Ovary (tissue), 9 donors: ENCODE data around the gene CTNND2. TPM values are rescaled to one million over a fixed set of nuclear protein-coding genes. Genes with fewer than 3 reads are reported as not detected.

Experiments used
- DNase-seq, 5 donors: peaks; one replicate each; pipeline ENCODE4 v3.0.0-alpha.2; 2019 to 2020
- H3K27ac ChIP-seq, 2 donors: fragments of 200-600 bp; one replicate each; pipeline versions ENCODE4 v1.5.1 to v1.8.0; 2019 to 2022
- H3K27me3 ChIP-seq: fragments of 200-600 bp; one replicate; pipeline ENCODE4 v1.8.0; 2022
- H3K36me3 ChIP-seq: fragments of 200-600 bp; sonication (generic); one replicate; pipeline ENCODE4 v1.5.1; 2019
- H3K4me1 ChIP-seq: one replicate; pipeline ENCODE4 v1.8.1; 2013; ENCODE audit warnings: mild to moderate bottlenecking, moderate library complexity; ENCODE audit not compliant: insufficient read depth
- H3K4me3 ChIP-seq: fragments of 200-600 bp; sonication (generic); one replicate; pipeline ENCODE4 v1.5.1; 2017
- H3K9me3 ChIP-seq, 2 donors: fragments of 200-600 bp in 1 of 2; sonication (generic) in 1 of 2; one replicate each; pipeline versions ENCODE4 v1.5.1 to v1.8.1; 2013 to 2019; ENCODE audit warnings: mild to moderate bottlenecking in 1 of 2, moderate library complexity in 1 of 2
- EP300 ChIP-seq: sonication (generic); formaldehyde crosslinking; IDR thresholded peaks from one replicate; pipeline ENCODE4 v1.6.1; 2017; ENCODE audit warnings: antibody characterized with exemption
- POLR2A ChIP-seq: fragments of 450-650 bp; IDR thresholded peaks from one replicate; pipeline ENCODE4 v1.6.1; 2017; ENCODE audit warnings: antibody characterized with exemption, mild to moderate bottlenecking, moderate library complexity
- WGBS, 3 donors: extraction: QIAGEN DNeasy Blood & Tissue Kit in 1 of 3; methylation state at CpG; one replicate each; pipeline versions ENCODE4 v1.1.5 to v1.1.7; 2013 to 2017; 5-methylcytosine and 5-hydroxymethylcytosine counted together
- intact Hi-C, 4 donors: fragments of 100-400 bp; cut with DNase I; formaldehyde crosslinking; loops; one replicate each; pipeline versions ENCODE4 v1.11.0 to v1.15.1; 2022 to 2023
- polyA plus RNA-seq, 2 donors: library from polyadenylated mRNA; stranded (reverse); fragments of 200-250 nt in 1 of 2; fragments of 350-450 nt in 1 of 2; fragmentation: Illumina TruSeq in 1 of 2; extraction: RNeasy Lipid Tissue Mini Kit (QIAGEN cat#74804) in 1 of 2; gene quantifications; one replicate each; pipeline ENCODE4 v1.2.3, GENCODE V29; 2013 to 2014
- total RNA-seq, 7 donors: library from RNA; depleted of rRNA in 2 of 7; stranded (reverse); fragments of >200 nt in 2 of 7; fragmentation: NEBNext Ultra II Directional in 3 of 7; extraction: Animal tissue kit (Norgen Biotek cat#: 25700) in 3 of 7; gene quantifications; one replicate each; pipeline versions ENCODE4 v1.1.0 to v1.2.4, GENCODE V29; 2016 to 2023
- TF ChIP-seq, protein P1 (sequence below), 3 donors: fragments of 450-650 bp in 2 of 3; fragments of 200-600 bp in 1 of 3; IDR thresholded peaks; one replicate each; pipeline versions ENCODE4 v1.5.1 to v1.8.0; 2016 to 2022; ENCODE audit warnings: antibody characterized with exemption in 3 of 3, mild to moderate bottlenecking in 1 of 3
- donor health status: DM: no; HTN: no; CAD: no; lungs with moderate emphysema.
- donor health status: DM: no; HTN: no; CAD: no.
- donor health status: Bipolar disorder and iron deficiency.
- donor health status: DM: yes; HTN: yes; CAD: no.
- donor health status: DM: no; HTN: no; CAD: no.
- donor health status: DM: yes; HTN: yes; CAD: no.

Gene CTNND2
- total and polyA plus RNA-seq, 9 donors: 0.52 to 13.2 (median 2.3) TPM

DNA sequence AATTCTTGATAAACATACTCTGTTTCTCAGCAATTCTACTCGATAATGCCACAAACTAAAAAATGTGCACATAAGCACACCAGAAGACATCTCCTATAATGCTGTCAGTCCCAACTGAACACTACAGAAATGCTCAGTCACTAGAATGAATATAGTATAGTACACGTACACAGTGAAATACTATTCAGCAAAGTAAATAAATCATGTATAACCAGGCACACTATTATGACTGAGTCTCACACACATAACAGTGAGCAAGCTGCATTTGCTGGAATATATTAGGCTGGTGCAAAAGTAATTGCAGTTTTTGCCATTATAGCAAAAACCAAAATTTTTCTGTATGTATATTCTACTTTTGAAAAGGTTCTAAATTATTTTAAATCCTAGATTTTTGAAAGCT, 310.2 kb downstream of the CTNND2 start:
- TF ChIP-seq, protein P1, sequence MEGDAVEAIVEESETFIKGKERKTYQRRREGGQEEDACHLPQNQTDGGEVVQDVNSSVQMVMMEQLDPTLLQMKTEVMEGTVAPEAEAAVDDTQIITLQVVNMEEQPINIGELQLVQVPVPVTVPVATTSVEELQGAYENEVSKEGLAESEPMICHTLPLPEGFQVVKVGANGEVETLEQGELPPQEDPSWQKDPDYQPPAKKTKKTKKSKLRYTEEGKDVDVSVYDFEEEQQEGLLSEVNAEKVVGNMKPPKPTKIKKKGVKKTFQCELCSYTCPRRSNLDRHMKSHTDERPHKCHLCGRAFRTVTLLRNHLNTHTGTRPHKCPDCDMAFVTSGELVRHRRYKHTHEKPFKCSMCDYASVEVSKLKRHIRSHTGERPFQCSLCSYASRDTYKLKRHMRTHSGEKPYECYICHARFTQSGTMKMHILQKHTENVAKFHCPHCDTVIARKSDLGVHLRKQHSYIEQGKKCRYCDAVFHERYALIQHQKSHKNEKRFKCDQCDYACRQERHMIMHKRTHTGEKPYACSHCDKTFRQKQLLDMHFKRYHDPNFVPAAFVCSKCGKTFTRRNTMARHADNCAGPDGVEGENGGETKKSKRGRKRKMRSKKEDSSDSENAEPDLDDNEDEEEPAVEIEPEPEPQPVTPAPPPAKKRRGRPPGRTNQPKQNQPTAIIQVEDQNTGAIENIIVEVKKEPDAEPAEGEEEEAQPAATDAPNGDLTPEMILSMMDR (IDR thresholded peaks at IDR 0.05): no peak
- TF ChIP-seq EP300: no peak
- no peak for TF ChIP-seq POLR2A
- Histone ChIP-seq H3K36me3 (no peaks in the 10 kb centered on the region), H3K9me3 (no peaks in the 10 kb centered on the region), H3K4me3 (no peak overlapping the region), H3K27me3 (no peaks in the 10 kb centered on the region), H3K4me1 (no peaks in the 10 kb centered on the region), H3K27ac (no peak overlapping the region)
- intact Hi-C loops: no loop called here
- no peak for DNase-seq
- WGBS, 3 donors: 80 to 83% (median 81%) methylated on average over 2 of the region's 2 CpGs

DNA sequence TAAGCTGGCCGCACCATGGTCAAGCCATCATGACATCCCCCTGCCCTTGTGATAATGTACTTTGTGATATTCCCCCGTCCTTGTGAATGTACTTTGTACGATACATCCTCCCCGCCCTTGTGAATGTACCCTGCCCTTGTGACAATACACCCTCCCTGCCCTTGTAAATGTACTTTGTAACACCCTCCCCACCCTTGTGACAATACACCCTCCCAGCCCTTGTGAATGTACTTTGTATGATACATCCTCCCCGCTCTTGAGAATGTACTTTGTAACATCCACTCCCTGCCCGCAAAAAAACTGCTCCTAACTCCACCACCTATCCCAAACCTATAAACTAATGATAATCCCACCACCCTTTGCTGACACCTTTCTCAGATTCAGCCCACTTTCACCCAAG, 313.8 kb downstream of the CTNND2 start:
- Histone ChIP-seq H3K4me1 (no peaks in the 10 kb centered on the region), H3K27me3 (no peaks in the 10 kb centered on the region), H3K9me3 (no peaks in the 10 kb centered on the region), H3K4me3 (no peak overlapping the region), H3K36me3 (no peaks in the 10 kb centered on the region), H3K27ac (no peak overlapping the region)
- DNase-seq: no peak
- no peak for TF ChIP-seq EP300
- TF ChIP-seq, protein P1 (IDR thresholded peaks at IDR 0.05): no peak
- TF ChIP-seq POLR2A: no peak
- WGBS, 3 donors: 92 to 95% (median 93%) methylated on average over 6 of the region's 6 CpGs
- intact Hi-C loops: no loop called here

DNA sequence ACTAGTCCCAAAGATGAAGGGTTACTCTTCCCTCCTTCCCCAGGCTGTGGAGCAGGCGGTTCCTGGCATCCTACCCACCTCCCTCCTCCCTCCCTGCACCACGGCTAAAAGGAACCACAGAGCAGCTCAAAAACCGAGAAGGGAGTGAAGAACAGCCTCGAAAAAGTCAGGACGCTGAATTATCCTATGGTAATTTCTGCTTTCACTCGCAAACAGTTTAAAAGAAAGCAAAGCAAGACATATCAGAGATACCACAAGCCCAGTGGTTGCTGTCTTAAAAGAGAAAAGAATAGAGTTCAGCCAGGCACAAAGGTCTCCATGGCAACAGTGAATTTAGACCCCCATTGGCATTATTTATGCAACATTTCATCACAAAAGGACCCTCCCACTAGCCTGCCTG, 315.4 kb downstream of the CTNND2 start:
- Histone ChIP-seq H3K4me3 (no peak overlapping the region), H3K36me3 (no peaks in the 10 kb centered on the region), H3K27me3 (no peaks in the 10 kb centered on the region), H3K27ac (no peak overlapping the region), H3K4me1 (no peaks in the 10 kb centered on the region), H3K9me3 (no peaks in the 10 kb centered on the region)
- TF ChIP-seq POLR2A (no peak), EP300 (no peak)
- TF ChIP-seq, protein P1 (IDR thresholded peaks at IDR 0.05): no peak
- DNase-seq: peak in 1 of 5 donors; percentile 8
- intact Hi-C loops: no loop called here
- WGBS, 3 donors: 2 to 4% (median 2%) methylated on average over 6 of the region's 6 CpGs

DNA sequence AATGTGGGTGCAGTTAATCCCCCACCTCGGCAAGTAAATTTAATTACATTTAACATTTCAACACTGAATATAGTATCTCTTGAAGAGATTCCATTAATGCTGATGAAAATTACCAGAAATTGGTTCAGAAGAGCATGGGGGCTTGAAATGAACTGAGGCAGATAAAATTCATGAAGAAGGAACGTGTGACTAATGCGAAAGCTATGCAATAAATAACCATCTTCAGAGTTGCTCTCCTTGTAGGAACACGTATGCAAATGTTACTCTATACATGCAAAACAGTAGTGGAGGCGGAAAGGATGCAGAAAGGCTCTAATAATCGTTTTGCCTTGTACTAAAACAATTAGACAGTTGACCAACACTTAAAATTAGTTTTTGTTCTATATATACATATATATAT, 320.2 kb downstream of the CTNND2 start:
- no peak for TF ChIP-seq POLR2A
- no peak for TF ChIP-seq EP300
- TF ChIP-seq, protein P1 (IDR thresholded peaks at IDR 0.05): no peak
- Histone ChIP-seq H3K4me3 (no peak overlapping the region), H3K9me3 (no peaks in the 10 kb centered on the region), H3K27me3 (no peaks in the 10 kb centered on the region), H3K27ac (no peak overlapping the region), H3K36me3 (no peaks in the 10 kb centered on the region), H3K4me1 (no peaks in the 10 kb centered on the region)
- intact Hi-C loops: no loop called here
- DNase-seq: no peak
- WGBS, 3 donors: 68 to 72% (median 70%) methylated on average over 6 of the region's 6 CpGs

DNA sequence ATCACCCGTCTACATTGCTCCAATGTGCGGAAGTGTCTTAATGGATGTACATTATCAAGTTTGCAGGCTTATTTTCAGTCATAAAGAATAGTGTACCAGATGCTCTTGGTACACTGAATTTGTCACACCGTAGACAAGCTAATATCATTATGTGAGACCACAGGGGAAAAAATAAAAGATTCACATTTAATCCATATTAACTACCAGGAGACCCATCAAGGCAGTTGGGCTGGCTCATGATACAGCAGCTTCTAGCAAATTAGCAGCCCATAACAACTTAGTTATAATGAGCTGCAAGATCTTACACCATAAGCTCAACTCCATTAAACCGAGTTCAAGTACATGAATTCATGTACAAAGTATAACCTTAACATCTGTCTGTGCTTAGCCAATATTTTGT, 324.9 kb downstream of the CTNND2 start:
- H3K27me3 ChIP-seq: no peaks in the 10 kb centered on the region
- WGBS, 3 donors: 87 to 91% (median 89%) methylated on average over 4 of the region's 4 CpGs
- H3K36me3 ChIP-seq: no peaks in the 10 kb centered on the region
- TF ChIP-seq POLR2A: no peak
- TF ChIP-seq EP300: no peak
- TF ChIP-seq, protein P1 (IDR thresholded peaks at IDR 0.05): no peak
- no peak overlapping the region for H3K27ac ChIP-seq
- intact Hi-C loops: no loop called here
- H3K9me3 ChIP-seq: no peaks in the 10 kb centered on the region
- H3K4me1 ChIP-seq: no peaks in the 10 kb centered on the region
- H3K4me3 ChIP-seq: no peak overlapping the region
- no peak for DNase-seq
